CD4-positive, alpha-beta T cell treated with Interleukin-12 subunit alpha and Interleukin-12 subunit beta, for 1 hour (primary cell): ENCODE measurements around the gene SLC7A6.

ENCODE experiments used
- DNase-seq: peaks from one replicate; pipeline ENCODE4 v3.0.0-alpha.2; 2020

SLC7A6 gene

DNA sequence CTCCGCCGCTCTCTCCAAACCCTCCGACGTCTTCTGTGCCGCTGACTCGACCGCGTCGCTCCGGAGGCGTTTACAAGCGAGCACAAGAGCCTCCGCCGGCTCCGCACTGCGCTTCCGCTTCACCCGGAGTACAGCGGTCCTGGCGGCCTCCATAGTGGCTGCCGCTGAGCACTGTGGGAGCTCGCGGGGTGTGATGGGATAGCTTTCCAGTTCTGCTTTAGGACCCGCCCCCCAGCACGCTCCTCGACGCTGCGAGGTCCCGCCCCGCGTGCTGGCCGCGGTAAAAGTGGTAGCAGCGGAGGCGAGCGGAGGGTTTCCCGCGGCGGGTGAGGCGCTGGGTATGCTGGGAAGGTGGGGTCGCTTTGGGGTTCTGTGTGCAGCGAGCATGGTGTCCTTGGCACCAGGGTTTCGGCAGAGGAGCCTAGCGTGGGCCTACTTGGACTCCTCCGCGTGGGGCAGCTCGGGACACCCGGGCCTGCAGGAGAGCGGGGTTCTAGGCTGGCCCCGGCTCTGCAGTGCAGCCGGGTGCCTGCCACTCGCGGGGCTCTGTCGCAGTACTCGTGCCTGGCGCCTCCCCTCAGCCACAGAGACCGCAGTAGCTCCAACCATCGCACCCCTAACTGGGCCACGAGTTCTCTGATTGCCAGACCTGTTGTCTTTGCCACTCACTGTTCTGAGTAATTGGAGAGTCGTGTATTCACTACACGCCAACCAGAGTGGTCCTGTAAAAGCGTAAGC lies 46.6 kb downstream of the SLC7A6 start, which contains the start of the genes PRMT7 and SLC7A6OS:
Gene PRMT7, plus strand, starts transcription at position 246 of the 738 bp plus-strand sequence. CDS start 4,961 bp downstream, outside the sequence.
Gene SLC7A6OS, minus strand, starts transcription at position 173 of the 738 bp plus-strand sequence. Its CDS starts 20 bp downstream, at position 153.
- peak; percentile 93 for DNase-seq

DNA sequence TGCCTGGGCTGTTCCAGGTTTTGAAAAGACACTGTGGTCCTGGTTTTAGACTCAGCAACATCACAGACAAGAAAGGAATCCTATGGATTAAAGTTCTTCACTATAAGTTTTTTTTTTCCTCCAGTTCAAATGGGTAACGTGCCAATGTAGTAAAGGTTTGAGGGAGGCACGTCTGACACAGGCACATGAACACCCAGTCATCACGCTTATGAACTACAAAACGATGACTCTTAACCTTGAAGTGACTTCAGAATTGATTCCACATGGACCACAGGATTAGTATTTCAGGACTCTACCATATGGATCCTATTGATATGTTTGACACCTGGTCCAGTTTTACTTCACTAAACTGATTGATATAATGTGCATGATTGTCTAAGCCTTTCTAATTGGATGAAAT lies 48.8 kb downstream of the SLC7A6 start:
- no peak for DNase-seq

DNA sequence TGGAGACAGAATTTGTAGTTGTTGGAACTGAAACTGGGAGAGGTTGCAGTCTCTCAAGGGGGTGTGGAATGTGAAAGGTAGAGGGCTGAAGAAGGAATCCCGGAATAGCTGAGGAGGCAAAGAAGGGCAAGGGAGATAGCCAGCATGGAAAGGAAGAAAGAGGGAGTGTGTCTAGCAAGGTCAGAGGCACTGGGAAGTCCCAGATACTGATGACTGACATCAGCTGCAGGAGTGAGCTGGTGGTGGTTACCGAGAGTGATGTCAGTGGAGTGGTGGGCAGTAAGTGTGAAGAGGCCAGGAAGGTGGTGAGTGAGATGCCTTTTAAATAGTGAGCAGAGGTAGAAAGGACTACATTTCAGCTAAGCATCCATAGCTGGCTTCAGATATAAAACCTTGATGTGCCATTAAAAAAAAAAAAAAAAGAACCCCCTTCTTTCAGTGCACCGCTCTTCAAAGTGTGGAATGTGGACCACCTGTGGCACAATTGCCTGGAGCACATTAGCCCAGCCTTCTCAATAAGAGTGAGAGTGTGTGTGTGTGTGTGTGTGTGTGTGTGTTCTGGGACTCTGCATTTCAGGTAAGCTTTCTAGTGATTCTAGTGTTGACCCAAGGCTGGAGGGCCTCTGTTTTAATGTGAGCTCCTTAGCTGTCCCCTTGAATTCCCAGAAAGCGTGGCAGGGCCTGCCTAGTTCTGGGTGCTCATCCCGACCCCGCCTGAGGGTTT lies 55.0 kb downstream of the SLC7A6 start:
- no peak for DNase-seq

DNA sequence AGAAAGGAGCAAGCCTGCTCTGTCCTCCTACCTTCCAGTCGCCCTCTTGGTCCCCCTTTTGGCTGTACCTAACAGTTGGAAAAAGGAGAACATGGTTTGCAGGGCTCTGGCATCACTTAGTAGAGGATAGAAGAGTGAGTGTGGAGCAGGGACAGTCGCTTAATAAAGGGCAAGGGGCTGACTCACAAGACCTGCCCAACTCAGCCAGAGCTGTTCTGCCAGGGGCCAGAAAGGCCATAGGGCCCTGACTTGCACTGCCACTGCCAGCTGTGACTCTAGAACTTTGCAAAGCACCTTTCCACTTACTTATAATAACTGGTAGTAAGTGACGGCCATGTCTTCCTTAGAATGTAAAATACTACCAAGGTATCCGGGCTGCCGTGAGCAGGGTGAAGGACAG lies 60.0 kb downstream of the SLC7A6 start:
- no peak for DNase-seq

DNA sequence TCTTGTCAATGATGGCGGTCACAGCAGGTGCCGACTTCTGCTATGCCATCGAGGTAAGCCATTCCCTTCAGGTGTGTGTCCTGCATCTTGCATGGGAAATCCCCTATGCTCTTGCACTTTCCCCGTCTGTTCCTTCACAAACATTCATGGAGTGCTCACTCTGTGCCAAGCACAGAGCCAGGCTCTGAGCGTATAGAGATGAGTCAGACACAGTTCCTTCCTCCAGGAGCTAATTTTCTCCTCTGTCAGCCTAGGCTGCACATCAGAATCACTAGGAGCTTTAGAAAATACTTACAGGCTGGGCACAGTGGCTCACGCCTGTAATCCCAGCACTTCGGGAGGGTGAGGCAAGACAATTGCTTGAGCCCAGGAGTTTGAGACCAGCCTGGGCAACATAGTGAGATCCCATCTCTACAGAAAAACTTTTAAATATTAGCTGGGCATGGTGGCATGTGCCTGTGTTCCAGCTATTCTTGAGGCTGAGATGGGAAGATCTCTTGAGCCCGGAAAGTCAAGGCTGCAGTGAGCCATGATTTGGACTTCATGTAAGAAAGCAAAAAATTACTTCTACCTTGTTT lies 60.5 kb downstream of the SLC7A6 start:
- no peak for DNase-seq

GRCh38 chr16:68328151-68328859 lies 64.0 kb downstream of the SLC7A6 start:
- DNase-seq, result peak; percentile 85

GRCh38 chr16:68328860-68329390 lies 64.6 kb downstream of the SLC7A6 start:
- no peak for DNase-seq

DNA sequence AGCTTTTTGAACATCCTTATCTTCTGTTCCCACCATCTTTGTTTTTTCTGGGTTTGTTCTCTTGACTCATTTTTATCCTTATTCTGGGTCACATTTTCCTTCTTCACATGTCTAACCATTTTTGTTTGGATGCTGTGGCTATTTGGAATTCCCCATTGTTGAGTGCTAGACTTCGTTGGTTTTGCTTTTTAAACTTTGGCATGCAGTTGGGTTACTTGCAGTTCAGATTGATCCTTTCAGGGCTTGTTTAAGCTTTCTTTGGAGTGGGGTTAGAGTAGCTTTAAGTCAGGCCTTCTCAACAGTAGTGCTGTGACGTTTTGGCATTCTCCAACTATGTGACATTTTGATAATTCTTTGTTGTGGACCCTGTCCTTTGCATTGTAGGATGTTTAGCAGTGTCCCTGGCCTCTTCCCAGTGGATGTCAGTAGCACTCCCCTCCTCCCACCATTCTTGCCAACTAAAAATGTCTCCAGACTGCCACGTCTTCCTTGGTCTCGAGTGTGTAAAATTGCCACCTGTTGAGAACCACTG lies 67.6 kb downstream of the SLC7A6 start:
- no peak for DNase-seq

- DNase-seq, result no peak
Measured at GRCh38 chr16:68332411-68333121, 68.2 kb downstream of the SLC7A6 start.

GRCh38 chr16:68335175-68335574 lies 70.8 kb downstream of the SLC7A6 start:
- no peak for DNase-seq

GRCh38 chr16:68338326-68339119 lies 74.2 kb downstream of the SLC7A6 start:
- no peak for DNase-seq

DNA sequence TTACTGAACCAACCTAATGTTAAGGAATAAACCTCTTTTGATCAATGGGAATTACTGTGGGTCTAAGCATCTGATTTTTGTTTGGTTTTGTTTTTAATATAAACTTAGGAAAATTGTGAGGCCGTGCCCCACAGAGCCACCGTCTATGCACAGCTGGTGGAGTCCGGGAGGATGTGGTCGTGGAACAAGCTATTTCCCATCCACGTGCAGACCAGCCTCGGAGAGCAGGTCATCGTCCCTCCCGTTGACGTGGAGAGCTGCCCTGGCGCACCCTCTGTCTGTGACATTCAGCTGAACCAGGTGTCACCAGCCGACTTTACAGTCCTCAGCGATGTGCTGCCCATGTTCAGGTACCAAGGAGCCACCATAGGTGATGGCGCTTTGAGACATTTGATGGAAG lies 74.9 kb downstream of the SLC7A6 start:
- DNase-seq, result no peak

DNA sequence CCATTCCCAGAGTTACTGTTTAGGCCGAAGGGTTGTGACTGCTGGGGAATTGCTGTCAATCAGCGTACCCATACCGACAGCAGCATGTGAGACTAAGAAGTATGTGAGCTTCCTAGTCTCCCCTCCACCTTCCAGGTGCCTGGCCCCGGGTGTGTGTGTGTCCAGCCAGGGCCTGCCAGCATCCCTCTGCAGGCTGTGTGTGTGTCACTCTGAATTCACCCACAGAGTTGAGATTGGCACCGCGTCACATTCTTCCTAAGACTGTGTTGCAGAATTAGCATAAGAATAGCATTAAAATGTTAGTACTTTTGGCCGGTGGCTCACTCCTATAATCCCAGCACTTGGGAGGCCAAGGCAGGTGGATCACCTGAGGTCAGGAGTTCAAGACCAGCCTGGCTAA lies 78.3 kb downstream of the SLC7A6 start:
- no peak for DNase-seq

- DNase-seq, result no peak
Measured at GRCh38 chr16:68343137-68343536, 78.8 kb downstream of the SLC7A6 start.

DNA sequence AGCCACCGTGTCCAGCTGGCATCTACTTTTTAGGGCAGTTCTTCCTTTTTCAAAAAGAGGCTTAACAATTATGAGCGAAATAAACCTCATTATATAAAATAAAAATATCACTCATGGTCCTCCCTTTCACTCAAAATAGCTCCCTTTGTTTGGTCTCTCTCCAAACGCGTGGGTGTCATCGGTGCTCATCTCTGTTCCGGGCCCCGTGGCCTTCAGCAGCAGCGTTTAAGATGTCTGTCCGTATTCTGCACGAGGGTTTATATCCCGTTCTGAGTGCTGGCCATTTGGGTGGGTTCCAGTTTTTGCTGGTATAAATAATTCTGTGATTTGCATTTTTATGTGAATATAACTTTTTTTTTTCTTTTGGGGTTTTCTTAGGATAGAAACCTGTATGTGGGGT lies 79.9 kb downstream of the SLC7A6 start:
- DNase-seq, result no peak

GRCh38 chr16:68345351-68345810 lies 81.1 kb downstream of the SLC7A6 start:
- no peak for DNase-seq

GRCh38 chr16:68345958-68346635 lies 81.8 kb downstream of the SLC7A6 start:
- no peak for DNase-seq

DNA sequence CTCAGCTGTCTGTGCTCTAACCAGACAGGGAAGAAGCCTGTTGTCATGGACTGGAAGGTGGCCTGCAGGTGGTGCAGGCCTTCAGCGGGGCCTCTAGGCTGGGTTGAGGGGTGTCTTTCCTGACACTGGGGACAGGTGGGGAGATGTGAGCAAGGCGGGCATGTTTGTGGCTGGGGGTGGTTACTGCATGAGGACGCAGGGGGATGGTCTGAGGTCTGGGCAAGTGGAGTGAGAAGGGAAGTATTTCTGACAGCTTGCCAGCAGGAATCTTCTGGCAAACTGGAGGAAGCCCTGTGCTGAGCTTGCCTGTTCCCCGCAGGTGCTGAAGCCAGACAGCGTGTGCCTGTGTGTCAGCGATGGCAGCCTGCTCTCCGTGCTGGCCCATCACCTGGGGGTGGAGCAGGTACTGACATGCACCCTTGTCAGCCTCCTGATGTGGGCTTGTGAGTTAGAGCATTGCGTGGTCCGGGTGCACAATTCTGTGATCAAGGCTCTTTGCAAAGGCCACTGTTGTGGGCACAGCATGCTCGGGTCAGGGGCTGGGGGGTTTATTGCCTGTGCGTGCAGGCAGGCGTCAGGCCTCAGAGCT lies 82.7 kb downstream of the SLC7A6 start:
- DNase-seq, result no peak

GRCh38 chr16:68347605-68348004 lies 83.3 kb downstream of the SLC7A6 start:
- DNase-seq, result no peak
